Measurements from ENCODE around the gene UTS2R. TPM values are rescaled to one million over a fixed set of nuclear protein-coding genes. Genes with fewer than 3 reads are reported as not detected.
"Not testable (repeated sequence)": the region's sequence is repeated elsewhere in the genome, so short reads cannot be mapped to it uniquely, and the experiment has no call there.

The UTS2R gene
- total and polyA plus RNA-seq, 5 donors, result 1.0 to 7.5 (median 4.5) TPM

DNA sequence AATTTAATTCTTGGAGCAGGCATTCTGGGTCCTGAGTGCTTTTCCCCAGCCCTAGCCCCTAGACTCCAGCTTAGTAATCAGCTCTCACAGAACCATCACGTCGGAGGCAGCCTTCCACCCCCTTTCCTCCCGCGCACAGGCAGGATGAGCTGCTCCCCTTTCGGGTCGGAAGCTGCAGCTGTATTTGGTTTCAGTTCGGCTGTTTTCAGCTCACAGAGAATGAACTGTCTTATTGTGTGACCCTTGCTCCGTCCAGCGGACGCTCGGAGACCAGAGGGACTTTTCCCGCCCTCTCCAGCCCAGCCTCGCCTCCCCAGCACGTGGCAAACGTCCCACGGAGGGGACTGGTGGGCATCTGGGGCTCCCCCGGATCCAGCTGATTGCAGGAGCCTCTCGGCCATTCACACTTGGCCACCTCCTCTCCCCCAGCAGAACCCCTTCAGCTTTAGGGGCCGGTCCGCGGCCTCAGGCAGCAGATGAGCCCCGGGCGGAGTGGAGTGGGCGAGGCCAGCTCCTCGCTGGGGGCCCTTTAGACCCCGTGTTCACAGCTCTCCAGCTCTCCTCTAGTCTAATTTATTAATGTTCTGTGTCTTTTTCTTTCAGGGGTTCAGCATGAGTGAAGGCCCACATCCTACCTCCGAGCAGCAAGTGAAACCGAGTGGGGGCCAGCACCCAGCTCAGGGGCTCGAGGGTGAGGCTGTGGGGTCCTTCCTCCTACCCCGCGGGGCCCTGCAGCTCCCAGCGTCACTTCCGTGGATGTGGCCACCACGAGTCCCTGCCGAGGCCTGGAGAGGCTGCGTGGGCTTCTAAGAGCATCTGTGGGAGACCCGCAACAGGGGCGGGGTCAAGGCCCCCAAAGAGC lies 863 bp upstream of the UTS2R start:
- DNase-seq (peak in 2 of 3 donors; percentile 29 to 35), ATAC-seq (no peak)
- H3K9me3 ChIP-seq (ENCODE audit: control insufficient read depth, low read length), result no peaks in the 10 kb centered on the region
- WGBS, result 38% methylated on average over 38 of the region's 38 CpGs
- peak overlapping the region; percentile 34 for H3K4me3 ChIP-seq (ENCODE audit: low read length)
- no peak overlapping the region for H3K27ac ChIP-seq (ENCODE audit: low read length)
- no peaks in the 10 kb centered on the region for H3K4me1 ChIP-seq (ENCODE audit: control insufficient read depth, insufficient read depth, low read length)
- intact Hi-C loops (cut with DNase I), result no loop called here
- H3K27me3 ChIP-seq (ENCODE audit: control insufficient read depth, insufficient read depth), result no peaks in the 10 kb centered on the region

DNA sequence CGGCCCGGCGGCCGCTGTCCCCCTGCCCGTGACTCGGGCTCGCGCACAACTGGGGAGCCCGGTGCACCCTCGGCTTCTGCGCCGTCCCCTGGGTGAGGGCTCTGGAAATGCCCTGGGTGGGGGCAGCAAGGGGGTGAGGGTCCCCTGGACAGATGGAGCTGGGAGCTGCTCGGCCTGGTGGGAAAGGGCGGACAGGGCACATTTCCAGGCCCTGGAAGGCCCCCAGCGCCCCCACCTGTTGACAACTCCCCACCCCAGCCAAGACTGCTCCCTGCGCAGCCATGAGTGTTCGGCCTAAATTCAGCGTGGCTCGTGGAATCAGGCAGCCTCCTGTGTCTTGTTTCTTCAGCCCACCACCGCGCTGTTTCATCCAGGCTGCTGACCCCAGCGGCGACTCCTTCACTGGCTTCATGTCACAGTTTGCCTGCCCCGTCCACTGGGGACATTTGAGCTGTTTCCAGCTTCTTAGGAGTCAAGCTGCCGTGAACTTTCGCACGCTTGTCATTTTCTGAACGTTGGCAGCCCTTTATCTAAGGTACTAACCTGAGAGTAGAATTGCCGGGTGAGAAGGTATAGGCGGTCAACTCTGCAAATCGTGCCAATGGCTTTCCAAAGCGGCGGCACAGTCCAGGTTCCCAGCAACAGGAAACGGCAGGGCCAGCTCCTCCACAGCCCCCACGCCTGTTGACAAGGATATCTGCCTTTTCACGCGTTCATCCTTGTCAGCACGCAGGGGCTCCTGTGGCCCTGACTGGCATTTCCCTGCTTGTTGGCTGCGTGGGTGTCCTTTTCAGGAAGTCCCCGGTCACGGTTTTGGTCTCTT lies 895 bp downstream of the UTS2R start:
- no peaks in the 10 kb centered on the region for H3K9me3 ChIP-seq (ENCODE audit: control insufficient read depth, low read length)
- 16% methylated on average over 41 of the region's 41 CpGs for WGBS
- intact Hi-C loops (cut with DNase I), result no loop called here
- DNase-seq (peak in 2 of 3 donors; percentile 63 to 75), ATAC-seq (peak; percentile 38 to 41)
- no peaks in the 10 kb centered on the region for H3K4me1 ChIP-seq (ENCODE audit: control insufficient read depth, insufficient read depth, low read length)
- H3K27me3 ChIP-seq (ENCODE audit: control insufficient read depth, insufficient read depth), result no peaks in the 10 kb centered on the region
- no peak overlapping the region for H3K27ac ChIP-seq (ENCODE audit: low read length)
- H3K4me3 ChIP-seq (ENCODE audit: low read length), result peak overlapping the region; percentile 49

DNA sequence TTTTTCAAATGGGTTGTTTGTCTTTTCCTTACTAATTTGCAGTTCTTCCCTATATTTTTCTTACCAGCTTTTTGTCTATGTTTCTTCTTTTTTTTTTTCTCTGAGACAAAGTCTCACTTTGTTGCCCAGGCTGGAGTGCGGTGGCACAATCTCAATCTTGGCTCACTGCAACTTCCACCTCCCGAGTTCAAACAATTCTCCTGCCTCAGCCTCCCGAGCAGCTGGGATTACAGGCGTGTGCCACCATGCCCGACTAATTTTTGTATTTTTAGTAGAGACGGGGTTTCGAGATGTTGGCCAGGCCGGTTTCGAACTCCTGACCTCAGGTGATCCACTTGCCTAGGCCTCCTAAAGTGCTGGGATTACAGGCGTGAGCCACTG lies 1.5 kb downstream of the UTS2R start:
- H3K4me3 ChIP-seq (ENCODE audit: low read length); H3K4me1 ChIP-seq (ENCODE audit: control insufficient read depth, insufficient read depth, low read length); intact Hi-C loops (cut with DNase I); ATAC-seq; H3K27me3 ChIP-seq (ENCODE audit: control insufficient read depth, insufficient read depth); H3K9me3 ChIP-seq (ENCODE audit: control insufficient read depth, low read length); H3K27ac ChIP-seq (ENCODE audit: low read length): not testable (repeated sequence)
- peak in 1 of 3 donors; percentile 7 for DNase-seq
- 77% methylated on average over 10 of the region's 10 CpGs for WGBS

DNA sequence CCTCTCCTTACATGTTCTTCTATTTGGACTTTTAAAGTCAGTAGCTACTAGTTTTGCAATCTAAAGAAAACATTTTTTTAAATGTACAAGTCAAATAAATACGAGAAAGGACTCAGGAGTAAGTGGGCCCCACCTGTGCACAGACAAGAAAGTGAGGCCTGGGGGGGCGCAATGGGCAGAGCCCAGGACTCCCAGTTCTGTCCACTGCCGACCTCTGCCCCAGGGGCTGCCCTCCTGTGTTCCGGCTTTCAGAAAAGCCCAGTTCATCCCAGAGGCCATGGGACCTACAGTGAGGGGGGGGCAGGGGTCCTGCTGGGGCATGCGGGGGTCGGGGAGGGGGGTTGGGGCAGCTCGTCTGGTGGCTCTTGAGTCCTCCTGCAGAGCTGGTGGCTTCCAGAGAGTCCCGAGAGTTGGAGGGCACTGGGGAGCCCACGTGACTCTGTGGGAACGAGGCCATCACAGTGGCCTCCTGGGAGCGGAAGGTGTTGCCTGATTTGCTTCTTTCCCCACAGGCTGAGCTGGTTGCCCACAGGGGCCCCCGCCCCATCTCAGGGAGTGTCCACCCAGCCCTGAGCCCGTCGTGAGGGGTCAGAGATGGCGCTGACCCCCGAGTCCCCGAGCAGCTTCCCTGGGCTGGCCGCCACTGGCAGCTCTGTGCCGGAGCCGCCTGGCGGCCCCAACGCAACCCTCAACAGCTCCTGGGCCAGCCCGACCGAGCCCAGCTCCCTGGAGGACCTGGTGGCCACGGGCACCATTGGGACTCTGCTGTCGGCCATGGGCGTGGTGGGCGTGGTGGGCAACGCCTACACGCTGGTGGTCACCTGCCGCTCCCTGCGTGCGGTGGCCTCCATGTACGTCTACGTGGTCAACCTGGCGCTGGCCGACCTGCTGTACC lies 2.4 kb downstream of the UTS2R start:
- peak in 1 of 2 donors; percentile 42 for ATAC-seq
- peak in 1 of 3 donors; percentile 74 for DNase-seq
- H3K27ac ChIP-seq (ENCODE audit: low read length), result no peak overlapping the region
- WGBS, result 80% methylated on average over 37 of the region's 37 CpGs
- no peaks in the 10 kb centered on the region for H3K27me3 ChIP-seq (ENCODE audit: control insufficient read depth, insufficient read depth)
- H3K4me3 ChIP-seq (ENCODE audit: low read length), result no peak overlapping the region
- no peaks in the 10 kb centered on the region for H3K4me1 ChIP-seq (ENCODE audit: control insufficient read depth, insufficient read depth, low read length)
- intact Hi-C loops (cut with DNase I), result no loop called here
- H3K9me3 ChIP-seq (ENCODE audit: control insufficient read depth, low read length), result no peaks in the 10 kb centered on the region

DNA sequence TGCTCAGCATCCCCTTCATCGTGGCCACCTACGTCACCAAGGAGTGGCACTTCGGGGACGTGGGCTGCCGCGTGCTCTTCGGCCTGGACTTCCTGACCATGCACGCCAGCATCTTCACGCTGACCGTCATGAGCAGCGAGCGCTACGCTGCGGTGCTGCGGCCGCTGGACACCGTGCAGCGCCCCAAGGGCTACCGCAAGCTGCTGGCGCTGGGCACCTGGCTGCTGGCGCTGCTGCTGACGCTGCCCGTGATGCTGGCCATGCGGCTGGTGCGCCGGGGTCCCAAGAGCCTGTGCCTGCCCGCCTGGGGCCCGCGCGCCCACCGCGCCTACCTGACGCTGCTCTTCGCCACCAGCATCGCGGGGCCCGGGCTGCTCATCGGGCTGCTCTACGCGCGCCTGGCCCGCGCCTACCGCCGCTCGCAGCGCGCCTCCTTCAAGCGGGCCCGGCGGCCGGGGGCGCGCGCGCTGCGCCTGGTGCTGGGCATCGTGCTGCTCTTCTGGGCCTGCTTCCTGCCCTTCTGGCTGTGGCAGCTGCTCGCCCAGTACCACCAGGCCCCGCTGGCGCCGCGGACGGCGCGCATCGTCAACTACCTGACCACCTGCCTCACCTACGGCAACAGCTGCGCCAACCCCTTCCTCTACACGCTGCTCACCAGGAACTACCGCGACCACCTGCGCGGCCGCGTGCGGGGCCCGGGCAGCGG lies 3.2 kb downstream of the UTS2R start:
- H3K27ac ChIP-seq (ENCODE audit: low read length), result no peak overlapping the region
- no peak overlapping the region for H3K4me3 ChIP-seq (ENCODE audit: low read length)
- H3K27me3 ChIP-seq (ENCODE audit: control insufficient read depth, insufficient read depth), result no peaks in the 10 kb centered on the region
- WGBS, result 50% methylated on average over 79 of the region's 79 CpGs
- no peak for ATAC-seq
- H3K9me3 ChIP-seq (ENCODE audit: control insufficient read depth, low read length), result no peaks in the 10 kb centered on the region
- intact Hi-C loops (cut with DNase I), result no loop called here
- DNase-seq, result peak in 1 of 3 donors; percentile 58
- no peaks in the 10 kb centered on the region for H3K4me1 ChIP-seq (ENCODE audit: control insufficient read depth, insufficient read depth, low read length)

DNA sequence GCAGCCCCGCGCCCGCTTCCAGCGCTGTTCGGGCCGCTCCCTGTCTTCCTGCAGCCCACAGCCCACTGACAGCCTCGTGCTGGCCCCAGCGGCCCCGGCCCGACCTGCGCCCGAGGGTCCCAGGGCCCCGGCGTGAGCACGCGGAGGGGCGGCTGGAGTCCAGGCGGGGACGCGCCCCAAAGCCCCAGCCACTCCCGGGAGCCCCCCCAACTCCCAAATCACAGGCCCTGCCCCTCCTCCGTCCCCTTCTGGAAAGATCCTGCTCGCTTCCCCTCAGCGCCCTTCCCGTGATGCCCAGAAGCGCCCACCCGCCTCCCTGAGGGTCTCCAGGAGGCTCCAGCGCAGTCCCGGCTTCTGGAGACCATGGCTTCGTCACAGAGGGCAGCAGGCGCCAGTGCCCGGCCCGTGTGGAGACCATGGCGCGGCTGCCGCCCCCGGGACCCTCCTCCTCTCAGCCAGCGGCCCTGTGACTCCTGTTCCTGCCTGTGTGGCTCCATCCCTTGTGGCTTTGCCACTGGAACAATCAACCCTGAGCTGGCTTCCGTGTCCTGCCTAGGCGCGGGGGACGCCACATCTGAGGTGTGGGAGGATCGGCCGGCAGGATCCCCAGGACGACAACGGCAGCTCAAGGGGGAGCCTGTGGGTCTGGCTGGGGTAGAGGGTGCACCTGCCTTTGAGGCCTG lies 3.9 kb downstream of the UTS2R start:
- DNase-seq (peak in 2 of 3 donors; percentile 47 to 51), ATAC-seq (no peak)
- 61% methylated on average over 46 of the region's 46 CpGs for WGBS
- Histone ChIP-seq H3K4me3 (ENCODE audit: low read length) (no peak overlapping the region), H3K27ac (ENCODE audit: low read length) (no peak overlapping the region), H3K9me3 (ENCODE audit: control insufficient read depth, low read length) (no peaks in the 10 kb centered on the region), H3K27me3 (ENCODE audit: control insufficient read depth, insufficient read depth) (no peaks in the 10 kb centered on the region), H3K4me1 (ENCODE audit: control insufficient read depth, insufficient read depth, low read length) (no peaks in the 10 kb centered on the region)
- intact Hi-C loops (cut with DNase I), result no loop called here

DNA sequence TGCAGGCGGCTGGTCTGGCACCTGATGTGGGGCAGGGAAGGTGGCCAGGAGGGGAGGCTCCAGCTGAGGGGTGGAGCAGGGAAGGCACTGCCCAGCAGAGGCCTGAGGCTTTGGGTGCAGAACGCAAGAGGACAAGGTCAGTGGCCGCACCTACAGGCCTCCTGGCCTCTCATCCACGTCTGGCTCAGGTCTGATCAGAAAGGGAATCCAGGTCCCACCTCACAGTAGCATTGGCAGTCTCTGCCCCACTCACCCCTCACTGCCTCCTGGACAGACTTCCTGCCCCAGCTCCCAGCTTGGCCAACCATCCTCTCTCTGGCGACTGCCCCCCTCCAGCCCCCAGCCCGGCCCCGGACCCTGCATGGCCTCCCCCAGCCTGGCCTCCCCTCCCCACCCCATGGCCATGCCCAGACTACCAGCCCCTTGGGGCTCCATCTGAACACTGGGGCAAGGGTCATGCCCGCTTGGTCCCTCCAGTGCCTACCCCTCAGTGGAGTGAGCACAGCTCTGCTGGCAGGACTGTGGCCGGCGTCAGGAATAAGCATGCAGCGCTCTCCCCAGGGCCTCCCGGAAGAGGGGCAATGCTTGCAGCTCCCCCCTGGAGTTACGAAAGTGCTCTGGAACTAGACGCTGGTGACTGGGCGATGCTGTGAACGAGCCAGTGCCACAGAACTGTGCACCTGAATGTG lies 4.6 kb downstream of the UTS2R start:
- no peak for ATAC-seq
- WGBS, result 78% methylated on average over 16 of the region's 16 CpGs
- Histone ChIP-seq H3K27ac (ENCODE audit: low read length) (no peak overlapping the region), H3K4me3 (ENCODE audit: low read length) (no peak overlapping the region), H3K4me1 (ENCODE audit: control insufficient read depth, insufficient read depth, low read length) (no peaks in the 10 kb centered on the region), H3K9me3 (ENCODE audit: control insufficient read depth, low read length) (no peaks in the 10 kb centered on the region), H3K27me3 (ENCODE audit: control insufficient read depth, insufficient read depth) (no peaks in the 10 kb centered on the region)
- intact Hi-C loops (cut with DNase I), result no loop called here
- DNase-seq, result peak in 1 of 3 donors; percentile 63

DNA sequence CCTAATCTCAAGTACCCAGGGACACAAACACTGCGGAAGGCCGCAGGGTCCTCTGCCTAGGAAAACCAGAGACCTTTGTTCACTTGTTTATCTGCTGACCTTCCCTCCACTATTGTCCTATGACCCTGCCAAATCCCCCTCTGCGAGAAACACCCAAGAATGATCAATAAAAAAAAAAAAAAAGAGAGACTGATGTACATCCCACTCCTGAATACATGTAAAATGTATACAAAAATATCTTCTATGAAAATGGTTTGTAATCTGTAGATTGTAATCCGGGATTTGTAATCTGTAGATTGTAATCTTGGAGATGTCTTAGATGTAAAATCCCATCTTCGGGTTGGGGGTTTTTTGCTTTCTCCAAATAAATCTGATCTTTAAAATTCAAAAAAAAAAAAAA lies 5.7 kb downstream of the UTS2R start:
- H3K4me1 ChIP-seq (ENCODE audit: control insufficient read depth, insufficient read depth, low read length); intact Hi-C loops (cut with DNase I); H3K27me3 ChIP-seq (ENCODE audit: control insufficient read depth, insufficient read depth); H3K27ac ChIP-seq (ENCODE audit: low read length); DNase-seq; H3K9me3 ChIP-seq (ENCODE audit: control insufficient read depth, low read length); ATAC-seq; H3K4me3 ChIP-seq (ENCODE audit: low read length): not testable (repeated sequence)
- WGBS, result 48% methylated on average over 3 of the region's 5 CpGs

DNA sequence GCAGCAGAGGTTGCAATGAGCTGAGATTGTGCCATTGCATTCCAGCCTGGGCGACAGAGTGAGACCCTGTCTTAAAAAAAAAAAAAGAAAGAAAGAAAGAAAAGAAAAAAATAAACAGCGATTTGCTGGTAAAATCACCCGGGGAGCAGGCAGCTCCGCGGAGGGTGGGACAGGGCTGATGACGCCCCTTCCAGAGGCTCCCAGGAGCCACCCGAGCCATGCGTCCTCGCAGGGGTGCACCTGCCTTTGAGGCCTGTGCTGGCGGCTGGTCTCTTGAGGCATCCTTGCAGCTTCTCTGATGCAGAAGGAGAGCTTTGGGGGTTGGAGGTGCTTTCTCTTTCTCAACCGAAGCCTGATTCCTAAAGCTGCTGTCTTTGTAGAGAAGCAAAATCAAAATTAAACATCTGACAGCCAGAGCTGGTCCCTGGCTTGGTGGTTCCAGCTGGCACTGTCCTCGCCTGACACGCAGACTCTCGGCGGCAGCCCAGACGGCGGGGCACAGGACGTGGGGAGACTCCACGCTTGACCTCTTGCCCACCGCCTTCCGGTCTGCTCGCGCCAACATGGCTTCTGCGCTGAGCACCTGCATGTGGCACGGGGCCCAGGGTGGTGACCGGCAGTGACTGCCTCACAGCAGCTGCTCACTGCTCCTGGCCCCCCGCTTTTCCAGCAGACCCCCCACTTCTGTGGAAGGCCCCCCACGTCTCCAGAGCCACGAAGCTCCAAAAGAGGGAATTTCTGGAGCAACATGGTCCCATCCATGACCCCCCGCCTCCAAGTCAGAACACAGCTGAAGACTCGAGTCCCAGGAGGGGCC lies 6.6 kb downstream of the UTS2R start:
- WGBS, result 73% methylated on average over 31 of the region's 31 CpGs
- H3K27ac ChIP-seq (ENCODE audit: low read length), result no peak overlapping the region
- intact Hi-C loops (cut with DNase I), result no loop called here
- H3K9me3 ChIP-seq (ENCODE audit: control insufficient read depth, low read length), result no peaks in the 10 kb centered on the region
- no peaks in the 10 kb centered on the region for H3K27me3 ChIP-seq (ENCODE audit: control insufficient read depth, insufficient read depth)
- no peak for ATAC-seq
- no peak for DNase-seq
- no peak overlapping the region for H3K4me3 ChIP-seq (ENCODE audit: low read length)
- H3K4me1 ChIP-seq (ENCODE audit: control insufficient read depth, insufficient read depth, low read length), result no peaks in the 10 kb centered on the region

Measured in right cardiac atrium (tissue), 5 donors.